HS-27A (cell line): ENCODE measurements around the gene LHFPL4.
"Not testable (repeated sequence)": the region's sequence is repeated elsewhere in the genome, so short reads cannot be mapped to it uniquely, and the experiment has no call there.

Experiments used
- DNase-seq: peaks from one replicate; pipeline ENCODE4 v3.0.0-alpha.2; 2012; ENCODE audit warnings: low read depth, missing footprints

Gene LHFPL4

DNA sequence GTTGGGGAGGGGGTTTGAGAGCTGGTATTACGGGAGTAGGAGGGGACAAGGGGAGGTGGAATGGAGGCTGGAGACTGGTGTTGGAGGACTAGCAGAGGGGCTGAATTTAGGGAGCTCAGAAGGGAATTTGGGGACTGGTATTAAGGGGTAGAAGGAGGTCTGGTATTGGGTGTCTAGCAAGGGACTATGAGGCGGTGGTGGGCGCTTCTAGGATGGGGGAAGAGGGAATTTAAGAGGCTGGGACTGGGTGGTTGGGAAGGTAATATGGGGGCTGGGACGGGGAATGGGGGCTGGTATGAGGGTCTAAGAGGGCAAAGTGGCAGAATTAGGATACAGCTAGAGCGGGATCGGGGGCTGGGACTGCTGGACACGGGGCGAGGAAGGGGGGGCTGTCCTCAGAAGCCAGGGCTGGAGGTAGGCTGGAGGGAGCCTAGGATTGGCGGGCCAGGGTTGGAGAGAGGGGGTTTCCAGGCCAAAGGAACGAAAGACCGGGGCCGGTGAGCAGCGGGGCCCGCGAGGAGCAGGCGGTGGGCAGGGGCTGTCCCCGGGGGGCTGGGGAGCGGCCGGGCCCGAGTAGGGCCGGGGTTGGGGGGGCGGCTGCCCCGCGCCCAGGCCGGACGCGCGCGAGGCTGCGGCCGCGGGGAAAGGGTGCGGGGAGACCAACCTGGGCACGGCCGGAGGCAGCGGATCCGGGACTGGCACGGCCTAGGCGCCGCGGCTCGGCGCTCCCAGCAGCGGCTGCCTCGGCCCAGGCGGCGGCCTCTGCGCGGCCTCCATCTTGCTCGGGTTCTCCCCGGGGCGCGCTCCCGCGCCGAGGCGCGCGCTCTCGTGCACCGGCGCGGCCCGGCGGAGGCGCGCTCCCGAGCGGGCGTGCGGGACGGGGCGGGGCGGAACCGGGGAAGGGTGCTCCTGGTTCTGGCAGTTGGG is at the start of gene LHFPL4:
Gene LHFPL4 (minus strand): TSS at position 802 of the 927 bp plus-strand sequence. CDS start 1,143 bp downstream, outside the sequence.
- no peak for DNase-seq

DNA sequence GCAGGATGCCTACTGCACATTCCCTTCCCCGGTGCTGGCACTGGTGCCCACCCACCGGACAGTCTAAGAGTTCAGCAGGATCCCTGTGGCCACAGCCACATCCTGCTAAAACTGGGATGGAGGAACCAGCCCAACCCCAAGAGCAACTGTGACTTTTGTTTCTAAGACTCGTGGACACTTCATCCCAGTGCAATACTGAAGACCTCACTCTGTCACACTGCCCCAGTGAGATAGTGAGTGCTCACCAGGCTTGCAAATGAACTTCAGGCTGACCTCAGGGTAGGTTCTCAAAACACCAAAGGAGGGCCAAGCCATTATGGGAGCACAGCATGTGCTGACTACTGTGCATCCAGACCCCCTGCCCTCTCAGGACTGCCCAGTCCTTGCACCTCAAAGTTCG is 49.0 kb upstream of the LHFPL4 start:
- DNase-seq = no peak

DNA sequence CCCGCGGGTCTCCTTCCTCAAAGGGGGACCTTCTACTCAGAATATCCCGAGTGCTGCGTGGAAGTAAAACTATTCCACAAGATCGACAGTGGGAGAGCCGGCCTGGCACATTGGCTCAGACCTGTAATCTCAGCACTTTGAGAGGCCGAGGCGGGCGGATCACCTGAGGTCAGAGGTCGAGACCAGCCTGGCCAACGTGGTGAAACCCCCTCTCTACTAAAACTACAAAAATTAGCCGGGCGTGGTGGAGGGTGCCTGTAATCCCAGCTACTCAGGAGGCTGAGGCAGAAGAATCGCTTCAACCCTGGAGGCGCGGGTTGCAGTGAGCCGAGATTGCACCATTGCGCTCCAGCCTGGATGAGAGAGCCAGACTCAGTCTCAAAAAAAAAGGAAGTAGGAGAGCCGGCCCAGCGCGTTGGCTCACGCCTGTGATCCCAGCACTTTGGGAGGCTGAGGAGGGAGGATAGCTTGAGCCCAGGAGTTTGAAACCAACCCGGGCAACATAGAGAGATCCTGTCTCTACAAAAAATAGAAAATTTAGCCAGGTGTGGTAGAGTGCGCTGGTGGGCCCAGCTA is 47.5 kb upstream of the LHFPL4 start:
- DNase-seq = not testable (repeated sequence)

DNA sequence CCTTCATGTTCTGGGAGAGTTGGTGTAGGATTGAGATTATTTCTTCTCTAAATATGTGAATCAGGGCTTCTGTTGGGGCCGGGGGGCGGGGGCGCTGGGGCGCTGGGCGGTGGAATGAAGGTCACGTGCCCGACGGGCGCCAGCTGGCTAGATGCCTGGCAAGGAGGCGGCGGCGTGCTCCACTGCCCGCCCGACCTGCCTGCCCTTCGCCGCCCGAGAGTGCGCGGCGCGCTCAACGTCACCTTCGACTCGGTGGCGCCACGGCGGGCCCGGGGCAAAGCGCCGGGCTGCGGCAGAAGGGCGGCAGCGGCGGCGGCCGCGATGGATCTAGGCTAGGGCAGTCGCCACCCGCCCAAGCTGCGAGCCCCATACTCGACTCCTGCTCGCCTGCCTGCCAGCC is 47.0 kb upstream of the LHFPL4 start:
- DNase-seq = no peak

DNA sequence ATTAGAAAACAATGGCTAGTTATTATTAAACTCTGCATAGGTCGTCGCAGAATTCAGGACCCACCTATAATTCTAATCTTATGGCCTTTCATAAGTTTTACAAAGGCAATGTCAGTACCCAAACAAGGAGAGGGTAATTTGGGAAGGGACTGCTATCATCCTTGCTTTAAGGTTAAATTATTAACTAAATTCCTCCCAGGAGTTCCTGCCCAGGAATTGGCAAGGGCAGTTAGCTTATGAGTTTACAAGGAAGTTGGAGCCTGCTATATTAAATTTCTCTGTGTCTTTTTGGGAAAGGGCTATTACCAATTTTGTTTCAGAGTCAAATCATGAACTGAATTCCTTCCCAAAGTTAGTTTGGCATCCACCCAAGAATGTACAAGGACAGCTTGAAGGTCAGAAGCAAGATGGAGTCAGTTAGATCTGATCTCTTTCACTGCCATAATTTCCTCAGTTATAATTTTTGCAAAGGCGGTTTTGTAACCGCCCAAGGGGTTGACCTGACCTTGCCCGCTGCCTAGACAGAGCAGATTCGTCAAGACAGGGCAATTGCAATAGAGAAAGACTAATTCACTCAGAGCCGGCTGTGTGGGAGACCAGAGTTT is 45.3 kb upstream of the LHFPL4 start:
- DNase-seq = no peak

DNA sequence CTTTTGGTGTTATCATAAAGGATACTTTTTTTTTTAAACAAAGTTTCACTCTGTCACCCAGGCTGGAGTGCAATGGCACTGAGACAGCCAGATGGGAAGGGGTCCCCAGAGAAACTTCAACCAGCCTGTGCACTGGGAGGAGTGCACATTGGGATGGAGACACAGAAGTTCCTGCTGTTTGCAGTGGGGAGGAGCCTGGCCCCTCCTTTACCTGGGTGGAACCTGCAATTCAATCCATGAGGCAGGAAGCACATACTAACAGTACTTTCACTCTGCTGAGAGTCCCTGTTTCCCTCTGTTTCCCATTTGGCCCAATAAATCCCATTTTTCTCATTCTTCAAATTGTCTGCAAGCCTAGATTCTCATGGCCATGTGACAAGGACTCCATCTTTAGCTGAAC is 42.3 kb upstream of the LHFPL4 start:
- DNase-seq = no peak

DNA sequence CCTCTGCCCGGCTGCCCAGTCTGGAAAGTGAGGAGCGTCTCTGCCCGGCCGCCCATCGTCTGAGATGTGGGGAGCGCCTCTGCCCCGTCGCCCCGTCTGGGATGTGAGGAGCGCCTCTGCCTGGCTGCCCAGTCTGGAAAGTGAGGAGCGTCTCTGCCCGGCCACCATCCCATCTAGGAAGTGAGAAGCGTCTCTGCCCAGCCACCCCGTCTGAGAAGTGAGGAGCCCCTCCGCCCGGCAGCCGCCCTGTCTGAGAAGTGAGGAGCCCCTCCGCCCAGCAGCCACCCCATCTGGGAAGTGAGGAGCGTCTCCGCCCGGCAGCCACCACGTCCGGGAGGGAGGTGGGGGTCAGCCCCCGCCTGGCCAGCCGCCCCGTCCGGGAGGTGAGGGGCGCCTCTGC is 38.2 kb upstream of the LHFPL4 start:
- DNase-seq = not testable (repeated sequence)

DNA sequence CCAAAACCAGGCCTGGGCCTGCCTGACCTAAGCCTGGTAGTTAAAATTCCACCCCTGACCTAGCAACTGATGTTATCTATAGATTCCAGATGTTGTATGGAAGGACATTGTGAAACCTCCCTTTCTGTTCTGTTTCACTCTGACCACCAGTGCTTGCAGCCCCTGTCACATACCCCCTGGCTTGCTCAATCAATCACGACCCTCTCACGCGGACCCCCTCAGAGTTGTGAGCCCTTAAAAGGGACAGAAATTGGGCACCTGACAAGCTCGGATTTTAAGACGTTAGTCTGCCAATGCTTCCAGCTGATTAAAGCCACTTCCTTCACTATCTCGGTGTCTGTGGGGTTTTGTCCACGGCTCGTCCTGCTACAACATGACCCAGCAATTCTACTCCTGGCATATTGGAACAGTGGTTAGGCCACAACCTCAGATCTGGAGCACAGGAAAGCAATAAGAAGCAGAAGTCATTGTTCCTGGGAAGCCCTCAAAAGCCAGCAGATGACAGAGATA is 36.7 kb upstream of the LHFPL4 start:
- no peak for DNase-seq

DNA sequence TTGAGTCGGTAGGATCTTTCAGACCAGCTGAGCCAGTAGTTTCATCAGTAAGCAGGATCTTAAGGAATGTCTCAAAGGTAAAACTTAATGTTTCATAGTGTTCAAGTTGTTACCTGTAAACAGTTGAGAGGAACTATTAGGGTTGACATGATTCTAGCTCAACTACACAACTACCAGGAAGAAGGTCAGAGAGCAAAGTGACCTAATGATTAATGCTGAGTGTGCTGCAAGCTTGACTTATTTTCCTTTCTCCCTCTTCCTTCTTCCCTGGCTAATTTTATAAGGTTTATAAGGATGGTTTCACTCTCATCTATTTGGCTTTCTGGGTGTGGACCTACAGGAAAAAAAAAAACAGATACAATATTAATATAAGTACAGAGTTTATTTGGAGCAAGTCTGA is 30.2 kb upstream of the LHFPL4 start:
- DNase-seq = no peak

DNA sequence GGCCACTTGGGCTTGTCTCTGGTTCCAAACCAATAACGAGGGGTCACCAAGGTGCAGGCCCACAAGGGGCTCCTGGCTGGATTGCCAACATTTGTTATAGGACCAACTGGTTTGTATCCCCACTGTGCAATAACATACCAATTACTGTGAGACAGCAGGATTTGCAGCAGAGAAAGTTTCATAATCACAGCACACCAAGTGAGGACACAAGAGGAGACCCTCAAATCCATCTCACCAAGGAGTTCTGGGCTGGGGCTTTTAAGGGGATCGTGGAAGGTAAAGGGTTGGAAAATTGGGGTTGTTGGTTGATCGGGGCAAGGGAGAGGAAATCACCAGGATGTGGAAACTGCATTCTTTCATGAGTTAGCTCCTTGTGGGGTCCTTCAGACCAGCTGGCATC is 29.7 kb upstream of the LHFPL4 start:
- DNase-seq = no peak

DNA sequence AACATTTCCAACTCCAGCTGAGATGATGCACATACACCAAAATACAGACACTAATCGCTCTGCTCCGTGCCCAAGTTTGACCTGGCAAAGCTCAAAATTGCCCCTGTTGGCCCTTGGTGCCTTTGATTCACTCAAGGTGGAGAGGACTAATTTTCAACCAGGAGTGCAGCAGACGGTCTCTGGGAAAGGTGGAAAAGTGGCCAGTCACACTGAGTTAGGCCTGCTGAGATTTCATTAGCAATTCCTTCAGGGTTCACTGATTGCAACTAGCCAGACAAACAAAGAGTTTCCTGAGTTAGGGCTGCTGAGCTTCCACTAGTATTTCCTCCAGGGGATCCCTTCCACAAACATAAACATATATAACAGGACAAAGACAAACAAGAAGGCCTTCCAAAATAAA is 28.7 kb upstream of the LHFPL4 start:
- DNase-seq = no peak

DNA sequence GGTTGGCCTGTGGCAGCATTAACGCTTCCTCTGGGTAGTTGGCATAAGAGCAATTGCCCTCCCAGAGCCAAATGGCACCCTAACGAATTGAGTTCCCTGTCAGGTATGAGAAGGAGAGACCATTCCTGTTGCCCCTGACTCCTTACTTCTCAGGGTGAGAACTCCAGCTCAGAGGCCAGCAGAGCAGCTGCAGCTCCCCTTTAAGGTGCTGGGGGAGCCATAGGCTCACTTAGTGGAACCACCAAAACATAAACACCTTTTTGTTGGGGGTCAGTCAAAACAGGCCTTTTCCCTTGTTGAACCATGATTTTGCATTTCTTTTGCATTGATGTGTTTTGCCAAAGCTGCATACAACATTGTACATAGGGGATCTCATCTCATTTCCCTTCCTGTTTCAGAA is 28.1 kb upstream of the LHFPL4 start:
- DNase-seq = no peak

DNA sequence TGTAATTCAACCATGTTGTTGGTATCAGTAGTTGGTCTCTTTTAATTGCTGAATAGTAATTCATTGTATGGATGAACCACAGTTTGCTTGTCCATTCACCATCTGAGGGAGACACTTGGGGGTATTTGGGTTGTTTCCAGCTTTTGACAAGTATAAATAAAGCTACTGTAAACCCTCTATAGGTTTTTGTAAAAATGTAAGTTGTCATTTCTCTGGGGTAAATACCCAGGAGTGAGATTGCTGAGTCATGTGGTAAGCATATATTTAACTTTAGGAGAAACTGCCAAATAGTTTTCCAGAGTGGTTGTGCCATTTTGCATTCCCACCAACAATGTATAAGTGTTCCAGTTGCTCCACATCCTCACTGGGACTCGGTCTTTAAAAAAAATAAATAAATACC is 15.4 kb upstream of the LHFPL4 start:
- DNase-seq = no peak

DNA sequence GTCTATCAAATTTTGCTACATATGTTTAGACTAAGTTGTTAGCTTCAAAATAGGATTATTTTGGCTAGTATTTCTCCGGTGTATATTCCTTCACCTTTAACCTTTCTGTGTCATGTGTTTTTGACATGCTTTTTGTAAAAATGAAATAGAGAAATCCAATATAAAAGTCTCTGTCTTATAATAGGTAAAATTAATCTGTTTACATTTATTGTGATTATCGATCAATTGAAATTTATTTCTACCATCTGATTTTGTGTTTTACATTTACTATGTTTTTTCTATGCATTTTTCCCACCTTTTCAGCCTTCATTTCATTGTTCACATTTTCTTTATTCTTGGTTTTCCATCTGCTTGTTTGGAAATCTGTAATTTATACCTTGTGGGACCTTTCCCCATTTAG is 11.7 kb upstream of the LHFPL4 start:
- DNase-seq = no peak

DNA sequence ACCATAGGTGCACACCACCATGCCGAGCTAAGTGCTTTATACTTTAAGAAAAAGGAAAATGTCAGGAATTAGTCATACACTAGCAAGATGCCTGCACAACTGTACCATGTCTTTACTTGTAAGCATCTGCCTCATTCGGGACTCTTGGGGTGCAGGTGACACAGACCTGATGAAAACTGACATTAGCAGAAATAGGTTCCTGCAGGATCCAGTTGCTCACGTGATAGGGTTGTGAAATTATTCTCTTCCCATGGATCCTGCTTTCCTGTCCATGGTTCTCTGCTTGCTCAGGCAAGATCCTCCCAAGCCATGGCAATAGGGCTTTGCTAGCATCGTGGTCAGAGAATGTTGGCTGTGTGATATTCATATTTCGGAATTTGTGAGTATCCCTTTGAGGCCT is 10.2 kb upstream of the LHFPL4 start:
- DNase-seq = no peak

DNA sequence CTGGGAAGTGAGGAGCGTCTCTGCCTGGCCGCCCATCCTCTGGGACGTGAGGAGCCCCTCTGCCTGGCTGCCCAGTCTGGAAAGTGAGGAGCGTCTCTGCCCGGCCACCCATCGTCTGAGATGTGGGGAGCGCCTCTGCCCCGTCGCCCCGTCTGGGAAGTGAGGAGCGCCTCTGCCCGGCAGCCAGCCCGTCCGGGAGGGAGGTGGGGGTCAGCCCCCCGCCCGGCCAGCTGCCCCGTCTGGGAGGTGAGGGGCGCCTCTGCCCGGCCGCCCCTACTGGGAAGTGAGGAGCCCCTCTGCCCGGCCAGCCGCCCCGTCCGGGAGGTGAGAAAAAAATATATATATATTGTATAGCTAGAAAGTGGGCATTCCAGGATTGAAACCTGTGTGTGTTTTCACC is 6.4 kb upstream of the LHFPL4 start:
- DNase-seq = not testable (repeated sequence)

DNA sequence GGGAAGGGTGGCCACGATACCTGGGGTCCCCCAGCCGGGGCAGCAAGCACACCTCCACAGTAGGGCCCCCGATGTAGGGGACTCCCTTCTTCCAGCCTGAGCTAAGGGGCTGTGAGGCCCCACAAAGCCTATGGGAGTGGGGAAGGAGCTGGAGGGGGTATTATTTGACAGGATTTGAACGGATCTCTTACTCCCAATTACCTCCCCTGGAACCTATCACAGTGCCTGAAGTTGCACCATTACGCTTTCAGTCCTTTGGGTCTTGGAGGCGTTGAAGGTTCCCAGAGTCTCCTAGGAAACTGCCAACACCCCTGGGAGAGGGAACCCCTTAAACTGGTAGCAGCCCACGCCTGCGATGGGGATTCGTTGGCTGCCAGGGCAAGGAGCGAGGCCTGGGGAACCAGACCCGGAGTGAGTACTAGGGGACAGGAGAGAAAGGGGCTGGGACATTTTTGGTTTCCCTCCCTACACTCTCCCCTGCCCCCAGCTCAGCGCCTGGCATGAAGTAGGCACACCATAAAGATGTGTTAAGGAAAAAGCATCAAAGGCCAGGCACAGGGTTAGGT is 409 bp upstream of the LHFPL4 start:
- no peak for DNase-seq

DNA sequence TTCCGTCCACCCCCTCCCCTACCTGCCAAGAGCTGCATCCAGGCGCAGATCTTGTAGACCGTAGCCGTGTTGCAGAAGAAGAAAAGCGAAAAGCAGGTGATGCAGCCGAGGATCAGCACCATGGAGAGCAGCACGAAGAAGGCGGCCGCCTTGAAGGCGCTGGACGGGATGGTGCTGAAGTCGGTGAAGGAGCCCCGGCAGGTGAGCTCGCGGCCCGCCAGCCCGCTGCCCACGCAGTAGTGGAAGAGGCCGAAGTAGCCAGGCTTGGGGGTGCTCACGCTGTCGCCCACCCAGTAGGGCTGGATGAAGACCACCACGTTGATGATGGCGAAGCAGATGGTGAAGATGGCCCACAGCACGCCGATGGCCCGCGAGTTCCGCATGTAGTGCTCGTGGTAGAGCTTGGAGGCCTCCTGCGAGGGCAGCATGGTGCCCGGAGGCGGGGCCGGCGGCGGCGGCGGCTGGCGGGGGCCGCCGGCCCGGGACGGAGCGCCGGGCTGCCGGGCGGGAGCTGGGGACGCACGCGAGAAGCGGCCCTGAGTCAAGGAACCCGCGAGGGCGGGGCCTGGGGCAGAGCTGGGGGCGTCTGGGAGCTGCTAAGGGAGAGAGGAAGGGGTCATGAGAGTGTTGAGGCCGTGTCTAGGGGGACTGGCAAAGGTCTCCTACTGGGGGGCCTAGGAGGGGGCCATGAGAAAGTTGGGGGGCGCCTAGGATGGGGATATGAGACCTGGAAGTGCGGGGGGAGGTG is 1.2 kb downstream of the LHFPL4 start:
- no peak for DNase-seq

DNA sequence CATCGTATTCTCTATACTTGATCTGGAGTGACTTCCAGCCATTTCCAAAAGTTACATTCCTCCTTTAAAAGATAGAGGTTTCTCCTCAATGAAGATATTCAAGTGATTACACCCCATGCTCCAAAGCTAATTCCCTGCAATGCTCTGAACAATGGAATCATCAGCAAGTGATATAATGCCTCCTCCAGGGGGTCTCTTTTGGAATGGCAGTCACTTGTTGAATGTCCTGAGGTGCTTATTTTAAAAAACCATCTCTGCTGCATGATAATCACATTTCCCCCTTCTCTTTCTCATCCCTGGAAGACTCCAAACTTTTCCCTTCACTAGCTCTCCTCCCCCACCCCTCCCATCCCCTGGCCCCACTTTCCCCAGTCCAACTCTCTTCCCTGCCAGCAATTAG is 2.6 kb downstream of the LHFPL4 start:
- no peak for DNase-seq

DNA sequence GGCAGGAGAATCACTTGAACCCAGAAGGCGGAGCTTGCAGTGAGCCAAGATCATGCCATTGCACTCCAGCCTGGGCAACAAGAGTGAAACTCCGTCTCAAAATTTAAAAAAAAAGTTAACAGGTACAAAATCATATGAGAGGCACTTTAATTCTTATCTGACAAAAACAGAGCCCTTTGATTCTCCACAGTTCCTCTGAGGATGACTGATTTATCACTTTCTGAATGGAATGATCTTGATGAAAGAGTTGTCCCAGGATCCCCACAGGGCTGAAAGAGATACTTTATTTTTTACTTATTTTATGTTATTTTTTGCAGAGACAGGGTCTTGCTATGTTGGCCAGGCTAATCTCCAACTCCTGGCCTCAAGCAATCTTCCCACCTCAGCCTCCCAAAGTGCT is 4.0 kb downstream of the LHFPL4 start:
- no peak for DNase-seq

DNA sequence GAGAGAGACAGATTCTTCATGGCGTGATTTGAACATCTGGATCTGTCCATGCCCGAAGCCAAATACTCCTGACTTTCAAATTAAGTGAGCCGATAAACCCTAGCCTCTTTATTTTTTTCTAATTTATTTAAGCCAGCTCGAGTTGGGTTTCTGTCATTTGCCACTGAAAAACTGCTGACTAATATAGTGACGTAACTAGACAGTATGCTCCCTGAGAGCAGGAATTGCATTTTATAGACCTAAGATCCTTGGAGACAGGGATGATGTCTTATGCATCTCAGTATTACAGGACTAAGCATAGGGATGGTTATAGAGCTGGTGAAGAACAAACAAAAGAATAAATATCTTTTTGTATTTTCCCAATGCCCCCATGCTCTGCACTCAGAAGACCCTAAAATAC is 4.6 kb downstream of the LHFPL4 start:
- no peak for DNase-seq

DNA sequence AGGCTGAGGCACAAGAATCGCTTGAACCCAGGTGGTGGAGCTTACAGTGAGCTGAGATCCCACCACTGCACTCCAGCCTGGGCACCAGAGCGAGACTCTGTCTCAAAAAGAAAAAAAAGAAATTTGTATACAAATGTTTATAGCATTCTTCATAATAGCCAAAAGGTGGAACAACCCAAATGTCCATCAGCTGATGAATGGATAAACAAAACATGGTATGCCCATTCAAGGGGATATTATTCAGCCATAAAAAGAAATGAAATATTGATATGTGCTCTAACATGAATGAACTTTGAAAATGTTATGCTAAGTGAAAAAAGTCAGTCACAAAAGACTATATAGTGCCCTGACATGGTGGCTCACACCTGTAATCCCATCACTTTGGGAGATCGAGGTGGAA is 11.4 kb downstream of the LHFPL4 start:
- no peak for DNase-seq
